ENCODE data around the gene KIRREL2. TPM values are rescaled to one million over a fixed set of nuclear protein-coding genes. Genes with fewer than 3 reads are reported as not detected.
A peak's percentile ranks its signal among the peaks of the same experiment; 100 is the strongest.
"Not testable (repeated sequence)": the region's sequence is repeated elsewhere in the genome, so short reads cannot be mapped to it uniquely, and the experiment has no call there.

Gene KIRREL2
- polyA plus RNA-seq, 4 donors = 0.10 to 0.62 TPM; not detected in 2

DNA sequence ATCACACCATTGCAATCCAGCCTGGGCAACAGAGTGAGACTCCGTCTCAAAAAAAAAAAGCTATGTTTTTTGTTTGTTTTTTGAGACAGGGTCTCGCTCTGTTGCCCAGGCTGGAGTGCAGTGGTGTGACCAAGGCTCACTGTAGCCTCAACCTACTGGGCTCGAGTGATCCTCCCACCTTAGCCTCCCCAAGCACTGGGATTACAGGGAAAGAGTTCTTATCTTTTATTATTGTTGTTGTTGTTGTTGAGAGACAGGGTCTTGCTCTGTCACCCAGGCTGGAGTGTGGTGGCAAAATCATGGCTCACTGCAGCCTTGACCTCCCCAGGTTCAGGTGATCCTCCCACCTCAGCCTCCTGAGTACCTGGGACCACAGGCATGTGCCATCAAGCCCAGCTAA is 35.1 kb downstream of the KIRREL2 start:
- not testable (repeated sequence) for H3K4me1 ChIP-seq (ENCODE audit: control insufficient read depth in 3 of 3, insufficient read depth in 2 of 3, low read depth in 1 of 3, low read length in 2 of 3); H3K9me3 ChIP-seq (ENCODE audit: control insufficient read depth in 2 of 2, insufficient read depth in 1 of 2, low read depth in 1 of 2, low read length in 1 of 2); H3K4me3 ChIP-seq (ENCODE audit: low read depth in 1 of 3, low read length in 3 of 3); FAIRE-seq; H3K27ac ChIP-seq (ENCODE audit: low read depth in 1 of 3, low read length in 2 of 3); H3K27me3 ChIP-seq (ENCODE audit: control insufficient read depth in 3 of 3, insufficient read depth in 3 of 3, low read length in 3 of 3); DNase-seq
- peaks cover 8 to 70% (median 22%) of the 10 kb centered on the region in 3 donors for H3K36me3 ChIP-seq (ENCODE audit: control insufficient read depth in 3 of 3, insufficient read depth in 2 of 3, low read depth in 1 of 3, low read length in 3 of 3)
- WGBS, 3 donors = 95 to 96% (median 95%) methylated on average over 3 of the region's 3 CpGs

DNA sequence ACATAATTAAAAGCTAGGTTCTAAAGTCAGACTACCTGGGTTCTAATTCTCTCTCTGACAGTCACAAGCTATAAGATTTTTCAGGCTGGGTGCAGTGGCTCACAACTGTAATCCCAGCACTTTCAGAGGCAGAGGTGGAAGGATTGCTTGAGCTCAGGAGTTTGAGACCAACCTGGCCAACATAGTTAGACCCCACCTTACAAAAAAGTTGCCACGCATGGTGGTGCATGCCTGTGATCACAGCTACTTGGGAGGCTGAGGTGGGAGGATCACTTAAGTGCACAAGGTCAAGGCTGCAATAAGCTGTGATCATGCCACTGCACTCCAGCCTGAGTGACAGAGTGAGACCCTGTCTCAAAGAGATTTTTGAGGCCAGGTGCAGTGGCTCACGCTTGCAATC is 37.6 kb downstream of the KIRREL2 start:
- 93 to 98% (median 98%) methylated on average over 2 of the region's 2 CpGs for WGBS, 3 donors
- no peaks in the 10 kb centered on the region for H3K27me3 ChIP-seq (ENCODE audit: control insufficient read depth in 3 of 3, insufficient read depth in 3 of 3, low read length in 3 of 3)
- H3K4me1 ChIP-seq (ENCODE audit: control insufficient read depth in 3 of 3, insufficient read depth in 2 of 3, low read depth in 1 of 3, low read length in 2 of 3) = peaks cover 0 to 9% (median 0%) of the 10 kb centered on the region in 3 donors
- H3K4me3 ChIP-seq (ENCODE audit: low read depth in 1 of 3, low read length in 3 of 3) = no peak overlapping the region
- H3K36me3 ChIP-seq (ENCODE audit: control insufficient read depth in 3 of 3, insufficient read depth in 2 of 3, low read depth in 1 of 3, low read length in 3 of 3) = peaks cover 2 to 64% (median 13%) of the 10 kb centered on the region in 3 donors
- H3K27ac ChIP-seq (ENCODE audit: low read depth in 1 of 3, low read length in 2 of 3) = no peak overlapping the region
- FAIRE-seq (no peak), DNase-seq (no peak)
- H3K9me3 ChIP-seq (ENCODE audit: control insufficient read depth in 2 of 2, insufficient read depth in 1 of 2, low read depth in 1 of 2, low read length in 1 of 2) = no peaks in the 10 kb centered on the region

DNA sequence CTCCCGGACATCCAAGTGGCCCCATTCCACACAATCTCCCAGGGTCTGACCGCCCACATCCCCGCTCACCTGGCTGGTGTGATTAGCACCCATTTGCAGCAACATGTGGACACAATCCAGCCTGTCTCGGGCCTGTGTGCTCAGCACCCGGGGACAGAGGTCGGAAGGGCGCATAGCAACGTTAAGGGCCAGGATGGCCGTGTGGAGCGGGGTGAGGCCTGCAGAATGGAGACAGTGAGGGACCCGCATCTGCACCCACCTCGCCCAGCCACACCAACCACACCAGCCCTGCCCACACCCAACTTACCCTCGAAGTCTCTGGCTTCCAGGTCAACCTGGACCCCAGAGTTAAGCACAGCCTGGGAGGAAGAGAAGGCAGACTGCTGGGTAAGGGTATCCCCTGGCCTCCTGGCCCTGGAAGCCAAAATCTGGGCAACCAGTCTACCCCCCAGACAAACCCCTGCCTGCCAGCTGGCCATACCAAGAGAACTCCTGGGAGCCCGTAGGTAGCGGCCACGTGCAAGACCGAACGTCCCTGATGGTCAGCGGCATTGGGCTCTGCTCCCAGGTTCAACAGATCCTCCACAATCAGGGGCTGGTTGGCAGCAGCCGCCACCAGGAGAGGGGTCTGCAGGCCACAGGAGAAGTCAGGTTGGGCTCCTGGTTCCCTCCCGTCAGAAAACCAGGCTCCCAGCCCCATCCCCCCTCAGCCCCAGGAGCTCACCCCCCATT is 39.4 kb downstream of the KIRREL2 start:
- H3K36me3 ChIP-seq (ENCODE audit: control insufficient read depth in 3 of 3, insufficient read depth in 2 of 3, low read depth in 1 of 3, low read length in 3 of 3) = peaks cover 0 to 50% (median 9%) of the 10 kb centered on the region in 3 donors
- no peak for DNase-seq
- H3K27me3 ChIP-seq (ENCODE audit: control insufficient read depth in 3 of 3, insufficient read depth in 3 of 3, low read length in 3 of 3) = peaks cover 0 to 2% (median 0%) of the 10 kb centered on the region in 3 donors
- WGBS, 3 donors = 91% methylated on average over 21 of the region's 21 CpGs
- no peaks in the 10 kb centered on the region for H3K9me3 ChIP-seq (ENCODE audit: control insufficient read depth in 2 of 2, insufficient read depth in 1 of 2, low read depth in 1 of 2, low read length in 1 of 2)
- no peak overlapping the region for H3K4me3 ChIP-seq (ENCODE audit: low read depth in 1 of 3, low read length in 3 of 3)
- no peak for FAIRE-seq
- peaks cover 0 to 9% (median 0%) of the 10 kb centered on the region in 3 donors for H3K4me1 ChIP-seq (ENCODE audit: control insufficient read depth in 3 of 3, insufficient read depth in 2 of 3, low read depth in 1 of 3, low read length in 2 of 3)
- H3K27ac ChIP-seq (ENCODE audit: low read depth in 1 of 3, low read length in 2 of 3) = no peak overlapping the region

DNA sequence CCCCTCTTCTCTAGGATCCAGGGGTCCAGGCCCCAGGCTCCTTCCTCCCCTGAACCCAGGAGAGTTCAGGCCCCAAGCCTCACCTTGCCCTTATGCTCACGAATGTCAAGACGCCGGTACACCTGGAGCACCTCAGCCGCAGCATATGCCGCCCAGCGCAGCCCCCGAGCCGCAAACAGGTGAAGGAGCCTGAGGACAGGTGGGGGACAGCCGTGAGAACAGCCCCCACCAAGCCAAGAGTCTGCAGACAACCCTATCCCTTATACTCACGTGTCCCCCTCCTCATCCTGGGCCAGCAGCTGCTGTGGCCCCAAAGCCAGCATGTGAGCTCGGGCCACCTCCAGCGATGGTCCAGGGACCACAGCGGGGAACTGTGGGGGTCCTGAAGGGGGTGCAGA is 39.9 kb downstream of the KIRREL2 start:
- H3K27me3 ChIP-seq (ENCODE audit: control insufficient read depth in 3 of 3, insufficient read depth in 3 of 3, low read length in 3 of 3) = peaks cover 0 to 5% (median 0%) of the 10 kb centered on the region in 3 donors

DNA sequence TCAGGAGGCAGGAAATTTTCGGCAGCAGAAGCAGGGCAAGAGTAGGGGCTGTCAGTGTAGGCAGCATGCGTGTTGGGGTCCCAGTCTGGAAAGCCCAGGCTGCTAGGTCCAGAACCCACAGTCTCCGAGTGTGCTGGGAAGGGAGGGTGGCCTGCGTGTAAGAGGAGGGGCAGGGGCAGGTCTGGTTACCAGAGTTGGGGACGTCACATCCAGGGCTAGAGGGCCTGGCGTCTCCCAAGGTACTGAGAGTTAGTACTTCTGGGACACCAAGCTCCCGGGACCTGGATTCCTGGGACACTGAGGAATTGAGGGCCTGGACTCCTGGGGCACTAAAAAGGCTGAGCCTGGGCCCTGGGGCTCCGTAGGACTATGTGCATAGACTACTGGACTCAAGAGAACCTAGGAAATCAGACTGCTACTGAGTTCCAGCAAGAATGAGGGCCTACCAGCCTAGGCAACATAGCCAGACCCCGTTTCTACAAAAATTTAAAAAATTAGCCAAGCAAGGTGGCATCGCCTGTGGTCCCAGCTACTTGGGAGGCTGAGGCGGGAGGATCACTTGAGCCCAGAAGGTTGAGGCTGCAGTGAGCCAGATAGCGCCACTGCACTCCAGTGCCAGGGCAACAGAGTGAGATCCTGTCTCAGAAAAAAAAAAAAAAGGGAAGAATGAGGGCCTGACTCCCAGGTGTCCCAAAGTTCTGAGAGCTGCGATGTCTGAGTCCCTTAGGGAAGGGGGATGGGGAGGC is 41.2 kb downstream of the KIRREL2 start:
- Histone ChIP-seq H3K4me1 (ENCODE audit: control insufficient read depth in 3 of 3, insufficient read depth in 2 of 3, low read depth in 1 of 3, low read length in 2 of 3) (peaks cover 0 to 9% (median 0%) of the 10 kb centered on the region in 3 donors), H3K27me3 (ENCODE audit: control insufficient read depth in 3 of 3, insufficient read depth in 3 of 3, low read length in 3 of 3) (peaks cover 0 to 14% (median 0%) of the 10 kb centered on the region in 3 donors), H3K4me3 (ENCODE audit: low read depth in 1 of 3, low read length in 3 of 3) (peak overlapping the region in 2 of 3 donors; percentile 61 to 74), H3K27ac (ENCODE audit: low read depth in 1 of 3, low read length in 2 of 3) (peak overlapping the region in 1 of 3 donors; percentile 73), H3K9me3 (ENCODE audit: control insufficient read depth in 2 of 2, insufficient read depth in 1 of 2, low read depth in 1 of 2, low read length in 1 of 2) (no peaks in the 10 kb centered on the region), H3K36me3 (ENCODE audit: control insufficient read depth in 3 of 3, insufficient read depth in 2 of 3, low read depth in 1 of 3, low read length in 3 of 3) (peaks cover 0 to 44% (median 5%) of the 10 kb centered on the region in 3 donors)
- 90 to 91% (median 90%) methylated on average over 13 of the region's 13 CpGs for WGBS, 3 donors
- FAIRE-seq (no peak), DNase-seq (no peak)

More for the DNA sequence above, 39.9 kb downstream of the KIRREL2 start:
- peaks cover 0 to 50% (median 9%) of the 10 kb centered on the region in 3 donors for H3K36me3 ChIP-seq (ENCODE audit: control insufficient read depth in 3 of 3, insufficient read depth in 2 of 3, low read depth in 1 of 3, low read length in 3 of 3)
- DNase-seq (no peak), FAIRE-seq (no peak)
- H3K4me3 ChIP-seq (ENCODE audit: low read depth in 1 of 3, low read length in 3 of 3) = no peak overlapping the region
- no peaks in the 10 kb centered on the region for H3K9me3 ChIP-seq (ENCODE audit: control insufficient read depth in 2 of 2, insufficient read depth in 1 of 2, low read depth in 1 of 2, low read length in 1 of 2)
- WGBS, 3 donors = 94 to 95% (median 94%) methylated on average over 13 of the region's 13 CpGs
- H3K27ac ChIP-seq (ENCODE audit: low read depth in 1 of 3, low read length in 2 of 3) = no peak overlapping the region
- H3K4me1 ChIP-seq (ENCODE audit: control insufficient read depth in 3 of 3, insufficient read depth in 2 of 3, low read depth in 1 of 3, low read length in 2 of 3) = peaks cover 0 to 9% (median 0%) of the 10 kb centered on the region in 3 donors

DNA sequence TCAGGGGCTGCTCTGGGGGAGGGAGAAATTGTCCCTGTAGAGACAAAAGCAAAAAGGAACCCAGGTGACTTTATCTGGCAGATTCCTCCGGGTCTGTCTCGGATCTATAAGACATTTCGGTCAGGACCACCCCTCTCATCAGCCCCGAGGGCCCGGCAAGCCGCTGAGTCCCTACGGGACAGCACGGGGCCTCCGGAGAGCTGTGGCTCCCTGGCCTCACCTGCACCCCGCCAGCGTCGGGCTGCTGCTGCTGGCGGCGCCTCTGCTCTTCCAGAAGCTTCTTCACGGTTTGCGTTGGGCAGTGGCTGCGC is 41.7 kb downstream of the KIRREL2 start:
- no peaks in the 10 kb centered on the region for H3K9me3 ChIP-seq (ENCODE audit: control insufficient read depth in 2 of 2, insufficient read depth in 1 of 2, low read depth in 1 of 2, low read length in 1 of 2)
- WGBS, 3 donors = 6 to 7% (median 7%) methylated on average over 15 to 17 of the region's 17 CpGs
- H3K27me3 ChIP-seq (ENCODE audit: control insufficient read depth in 3 of 3, insufficient read depth in 3 of 3, low read length in 3 of 3) = peaks cover 0 to 17% (median 0%) of the 10 kb centered on the region in 3 donors
- DNase-seq = no peak
- peak overlapping the region; percentile 45 to 77 (median 73) for H3K27ac ChIP-seq (ENCODE audit: low read depth in 1 of 3, low read length in 2 of 3)
- peaks cover 0 to 42% (median 3%) of the 10 kb centered on the region in 3 donors for H3K36me3 ChIP-seq (ENCODE audit: control insufficient read depth in 3 of 3, insufficient read depth in 2 of 3, low read depth in 1 of 3, low read length in 3 of 3)
- H3K4me1 ChIP-seq (ENCODE audit: control insufficient read depth in 3 of 3, insufficient read depth in 2 of 3, low read depth in 1 of 3, low read length in 2 of 3) = peaks cover 0 to 9% (median 0%) of the 10 kb centered on the region in 3 donors
- peak overlapping the region; percentile 51 to 74 (median 61) for H3K4me3 ChIP-seq (ENCODE audit: low read depth in 1 of 3, low read length in 3 of 3)
- no peak for FAIRE-seq

DNA sequence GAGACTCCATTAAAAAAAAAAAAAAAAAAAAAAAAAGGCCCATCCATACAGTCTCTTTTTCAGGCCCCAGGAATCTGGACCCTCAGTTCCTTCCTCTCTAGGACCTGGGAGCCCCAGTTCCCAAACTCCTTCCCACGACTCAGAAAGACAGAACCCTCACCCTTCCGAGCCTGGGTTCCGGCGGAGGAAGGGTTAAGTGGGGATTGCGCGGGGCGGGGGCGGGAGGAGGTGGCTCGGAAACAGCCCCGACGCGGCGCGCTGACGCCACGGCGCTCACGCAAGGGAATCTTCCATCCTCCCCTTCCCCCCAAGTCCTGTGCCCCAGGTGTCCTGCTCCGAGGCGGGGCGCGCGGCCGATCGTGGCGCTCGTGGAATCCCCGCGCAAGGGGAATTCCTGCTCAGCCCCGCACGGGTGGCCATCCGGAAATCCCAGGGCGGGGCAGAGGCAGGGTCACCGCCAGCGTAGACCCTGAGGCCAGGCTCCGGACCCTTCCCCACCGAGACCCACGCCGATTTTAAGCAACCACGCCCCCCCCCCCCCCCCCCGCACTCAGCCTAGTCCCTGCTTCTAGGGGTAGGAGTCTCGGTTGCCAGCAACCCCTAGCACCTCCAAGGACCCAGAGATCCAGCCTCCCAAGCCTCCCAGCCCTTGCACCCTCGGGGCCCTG is 43.0 kb downstream of the KIRREL2 start:
- FAIRE-seq = no peak
- peak overlapping the region; percentile 51 to 74 (median 61) for H3K4me3 ChIP-seq (ENCODE audit: low read depth in 1 of 3, low read length in 3 of 3)
- peaks cover 0 to 24% (median 0%) of the 10 kb centered on the region in 3 donors for H3K27me3 ChIP-seq (ENCODE audit: control insufficient read depth in 3 of 3, insufficient read depth in 3 of 3, low read length in 3 of 3)
- H3K4me1 ChIP-seq (ENCODE audit: control insufficient read depth in 3 of 3, insufficient read depth in 2 of 3, low read depth in 1 of 3, low read length in 2 of 3) = peaks cover 0 to 9% (median 0%) of the 10 kb centered on the region in 3 donors
- no peaks in the 10 kb centered on the region for H3K9me3 ChIP-seq (ENCODE audit: control insufficient read depth in 2 of 2, insufficient read depth in 1 of 2, low read depth in 1 of 2, low read length in 1 of 2)
- H3K36me3 ChIP-seq (ENCODE audit: control insufficient read depth in 3 of 3, insufficient read depth in 2 of 3, low read depth in 1 of 3, low read length in 3 of 3) = peaks cover 0 to 32% (median 3%) of the 10 kb centered on the region in 3 donors
- peak; percentile 89 to 91 for DNase-seq
- peak overlapping the region; percentile 66 to 77 (median 73) for H3K27ac ChIP-seq (ENCODE audit: low read depth in 1 of 3, low read length in 2 of 3)
- 0 to 1% (median 1%) methylated on average over 26 to 42 of the region's 43 CpGs for WGBS, 3 donors

DNA sequence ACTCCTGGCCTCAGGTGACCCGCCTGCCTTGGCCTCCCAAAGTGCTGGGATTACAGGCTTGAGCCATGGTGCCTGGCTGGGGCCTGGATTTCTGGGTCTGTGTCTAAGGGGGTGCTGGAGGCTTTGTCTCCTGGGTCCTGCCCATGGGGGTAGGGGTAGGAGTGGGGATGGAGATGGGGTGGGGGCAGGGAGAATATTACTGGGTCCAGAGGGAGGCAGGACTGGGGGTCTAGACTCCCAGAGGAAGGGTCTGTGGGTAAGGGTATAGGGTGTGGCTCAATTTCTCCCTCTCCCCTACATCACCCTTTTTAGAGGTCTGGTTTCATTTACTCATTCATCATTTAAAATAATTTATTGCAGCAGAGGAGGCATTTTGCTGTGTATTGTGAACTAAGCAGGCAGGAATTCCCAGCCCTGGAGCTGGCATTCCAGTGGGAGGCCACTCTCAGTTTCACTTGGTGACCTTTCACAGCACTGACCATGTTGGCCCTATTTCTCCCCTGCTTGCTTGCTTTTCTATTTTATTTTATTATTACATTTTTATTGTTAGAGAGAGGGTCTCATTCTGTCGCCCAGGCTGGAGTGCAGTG is 44.4 kb downstream of the KIRREL2 start:
- Histone ChIP-seq H3K4me3 (ENCODE audit: low read depth in 1 of 3, low read length in 3 of 3) (no peak overlapping the region), H3K9me3 (ENCODE audit: control insufficient read depth in 2 of 2, insufficient read depth in 1 of 2, low read depth in 1 of 2, low read length in 1 of 2) (no peaks in the 10 kb centered on the region), H3K27ac (ENCODE audit: low read depth in 1 of 3, low read length in 2 of 3) (peak overlapping the region in 1 of 3 donors; percentile 73), H3K36me3 (ENCODE audit: control insufficient read depth in 3 of 3, insufficient read depth in 2 of 3, low read depth in 1 of 3, low read length in 3 of 3) (peaks cover 0 to 21% (median 3%) of the 10 kb centered on the region in 3 donors), H3K27me3 (ENCODE audit: control insufficient read depth in 3 of 3, insufficient read depth in 3 of 3, low read length in 3 of 3) (peaks cover 0 to 24% (median 0%) of the 10 kb centered on the region in 3 donors), H3K4me1 (ENCODE audit: control insufficient read depth in 3 of 3, insufficient read depth in 2 of 3, low read depth in 1 of 3, low read length in 2 of 3) (peaks cover 0 to 9% (median 0%) of the 10 kb centered on the region in 3 donors)
- no peak for FAIRE-seq
- 48 to 69% (median 60%) methylated on average over 2 of the region's 2 CpGs for WGBS, 3 donors
- no peak for DNase-seq

Measured in small intestine (tissue), 7 donors.